Ovary (tissue), 3 donors: ENCODE measurements around the gene SBF2.
"Not testable (repeated sequence)": the region's sequence is repeated elsewhere in the genome, so short reads cannot be mapped to it uniquely, and the experiment has no call there.

ENCODE experiments used
- POLR2A ChIP-seq: fragments of 450-650 bp; IDR thresholded peaks from one replicate; pipeline ENCODE4 v1.6.1; 2017; ENCODE audit warnings: antibody characterized with exemption, mild to moderate bottlenecking, moderate library complexity
- TF ChIP-seq, protein P1 (sequence below), 3 donors: fragments of 450-650 bp in 2 of 3; fragments of 200-600 bp in 1 of 3; IDR thresholded peaks; one replicate each; pipeline versions ENCODE4 v1.5.1 to v1.8.0; 2016 to 2022; ENCODE audit warnings: antibody characterized with exemption in 3 of 3, mild to moderate bottlenecking in 1 of 3
- donor health status: DM: no; HTN: no; CAD: no.

GRCh38 chr11:9987303-9987702 is 306.7 kb downstream of the SBF2 start:
- TF ChIP-seq, protein P1, sequence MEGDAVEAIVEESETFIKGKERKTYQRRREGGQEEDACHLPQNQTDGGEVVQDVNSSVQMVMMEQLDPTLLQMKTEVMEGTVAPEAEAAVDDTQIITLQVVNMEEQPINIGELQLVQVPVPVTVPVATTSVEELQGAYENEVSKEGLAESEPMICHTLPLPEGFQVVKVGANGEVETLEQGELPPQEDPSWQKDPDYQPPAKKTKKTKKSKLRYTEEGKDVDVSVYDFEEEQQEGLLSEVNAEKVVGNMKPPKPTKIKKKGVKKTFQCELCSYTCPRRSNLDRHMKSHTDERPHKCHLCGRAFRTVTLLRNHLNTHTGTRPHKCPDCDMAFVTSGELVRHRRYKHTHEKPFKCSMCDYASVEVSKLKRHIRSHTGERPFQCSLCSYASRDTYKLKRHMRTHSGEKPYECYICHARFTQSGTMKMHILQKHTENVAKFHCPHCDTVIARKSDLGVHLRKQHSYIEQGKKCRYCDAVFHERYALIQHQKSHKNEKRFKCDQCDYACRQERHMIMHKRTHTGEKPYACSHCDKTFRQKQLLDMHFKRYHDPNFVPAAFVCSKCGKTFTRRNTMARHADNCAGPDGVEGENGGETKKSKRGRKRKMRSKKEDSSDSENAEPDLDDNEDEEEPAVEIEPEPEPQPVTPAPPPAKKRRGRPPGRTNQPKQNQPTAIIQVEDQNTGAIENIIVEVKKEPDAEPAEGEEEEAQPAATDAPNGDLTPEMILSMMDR (IDR thresholded peaks at IDR 0.05) = not testable (repeated sequence)
- TF ChIP-seq POLR2A = not testable (repeated sequence)
